GM12874 (cell line): ENCODE results near the gene PCDH17.

ENCODE experiments used
- TF ChIP-seq, protein P1 (sequence below): IDR thresholded peaks from 2 replicates; pipeline ENCODE4 v1.5.1; 2011; ENCODE audit warnings: low read depth, mild to moderate bottlenecking, control low read depth, low read length, moderate library complexity; ENCODE audit not compliant: insufficient read depth

The PCDH17 gene

DNA sequence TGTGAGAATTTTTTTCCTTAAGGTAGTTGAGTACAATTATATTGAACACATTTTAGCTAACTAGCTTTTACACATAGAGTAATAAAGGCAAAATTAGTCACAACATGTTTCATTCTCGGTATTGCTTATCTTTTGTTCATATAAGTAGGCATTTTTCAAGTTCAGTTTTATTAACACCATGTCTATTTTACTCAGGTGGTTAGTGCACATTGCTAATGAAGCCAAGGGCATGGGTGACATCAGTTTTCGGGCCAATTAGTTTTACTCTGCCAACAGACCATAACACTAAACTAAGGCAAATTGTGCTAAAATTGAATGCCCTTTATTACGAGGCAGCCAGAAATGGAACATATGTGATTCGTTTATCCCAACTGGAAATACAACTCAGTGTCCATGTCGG is 19.6 kb upstream of the PCDH17 start:
- TF ChIP-seq, protein P1, sequence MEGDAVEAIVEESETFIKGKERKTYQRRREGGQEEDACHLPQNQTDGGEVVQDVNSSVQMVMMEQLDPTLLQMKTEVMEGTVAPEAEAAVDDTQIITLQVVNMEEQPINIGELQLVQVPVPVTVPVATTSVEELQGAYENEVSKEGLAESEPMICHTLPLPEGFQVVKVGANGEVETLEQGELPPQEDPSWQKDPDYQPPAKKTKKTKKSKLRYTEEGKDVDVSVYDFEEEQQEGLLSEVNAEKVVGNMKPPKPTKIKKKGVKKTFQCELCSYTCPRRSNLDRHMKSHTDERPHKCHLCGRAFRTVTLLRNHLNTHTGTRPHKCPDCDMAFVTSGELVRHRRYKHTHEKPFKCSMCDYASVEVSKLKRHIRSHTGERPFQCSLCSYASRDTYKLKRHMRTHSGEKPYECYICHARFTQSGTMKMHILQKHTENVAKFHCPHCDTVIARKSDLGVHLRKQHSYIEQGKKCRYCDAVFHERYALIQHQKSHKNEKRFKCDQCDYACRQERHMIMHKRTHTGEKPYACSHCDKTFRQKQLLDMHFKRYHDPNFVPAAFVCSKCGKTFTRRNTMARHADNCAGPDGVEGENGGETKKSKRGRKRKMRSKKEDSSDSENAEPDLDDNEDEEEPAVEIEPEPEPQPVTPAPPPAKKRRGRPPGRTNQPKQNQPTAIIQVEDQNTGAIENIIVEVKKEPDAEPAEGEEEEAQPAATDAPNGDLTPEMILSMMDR: no peak

DNA sequence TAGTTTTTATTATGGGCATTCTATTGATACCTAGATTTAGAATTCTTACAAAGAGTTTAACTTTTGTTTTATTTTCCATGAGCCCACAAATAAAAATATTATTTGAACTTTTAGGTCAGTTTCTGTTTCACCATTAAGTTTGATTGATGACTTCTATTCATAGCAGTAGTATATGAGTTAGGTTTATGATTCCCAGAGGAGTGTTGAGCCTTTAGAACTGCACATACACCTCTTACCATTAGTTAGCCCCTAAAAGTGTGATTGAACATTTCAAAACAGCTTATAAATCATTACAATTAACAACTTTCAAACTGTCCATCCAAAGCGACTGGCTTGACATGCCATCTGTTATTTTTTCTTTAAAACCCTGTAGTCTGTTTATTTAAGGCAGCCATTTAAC is 19.0 kb upstream of the PCDH17 start:
- TF ChIP-seq, protein P1: no peak

DNA sequence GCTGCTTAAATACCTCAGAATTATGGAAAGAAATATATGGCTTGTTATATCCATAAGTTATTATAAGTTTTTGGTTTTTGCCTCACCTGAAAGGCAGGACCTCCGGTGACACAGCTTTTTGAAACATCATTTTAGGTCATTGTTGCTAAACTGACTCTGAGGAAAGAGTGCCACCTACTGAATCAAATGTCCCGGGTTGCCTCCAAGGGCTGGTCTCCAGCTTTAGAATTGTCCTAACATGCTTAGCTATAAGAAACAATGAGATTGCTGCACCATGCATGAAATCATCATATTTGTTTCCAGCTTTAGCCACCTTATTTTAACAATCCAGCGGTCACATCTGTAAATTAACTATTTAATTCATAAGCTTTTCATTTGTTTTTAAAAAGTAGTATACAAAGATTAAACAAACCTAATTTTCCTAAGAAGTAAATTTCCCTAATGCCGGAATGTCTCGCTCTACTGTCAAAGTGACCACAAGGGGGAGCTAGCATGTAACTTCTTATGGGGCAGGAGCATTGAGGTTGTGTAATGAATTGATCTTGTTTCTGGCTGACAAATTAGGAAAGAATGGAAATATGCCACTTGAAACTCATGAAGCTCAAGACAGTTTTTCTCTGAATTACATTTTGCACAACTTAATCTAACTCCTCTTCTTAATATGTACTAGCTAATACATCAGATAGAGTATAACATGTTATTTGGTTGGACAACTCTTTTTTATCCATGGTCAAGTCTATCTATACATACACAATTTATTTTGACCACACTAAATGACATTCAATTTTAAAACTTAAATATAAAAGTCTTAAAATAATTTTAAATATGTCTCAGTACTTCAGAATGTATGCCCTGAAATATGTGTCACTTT is 6.7 kb upstream of the PCDH17 start:
- TF ChIP-seq, protein P1: peak; percentile 57

DNA sequence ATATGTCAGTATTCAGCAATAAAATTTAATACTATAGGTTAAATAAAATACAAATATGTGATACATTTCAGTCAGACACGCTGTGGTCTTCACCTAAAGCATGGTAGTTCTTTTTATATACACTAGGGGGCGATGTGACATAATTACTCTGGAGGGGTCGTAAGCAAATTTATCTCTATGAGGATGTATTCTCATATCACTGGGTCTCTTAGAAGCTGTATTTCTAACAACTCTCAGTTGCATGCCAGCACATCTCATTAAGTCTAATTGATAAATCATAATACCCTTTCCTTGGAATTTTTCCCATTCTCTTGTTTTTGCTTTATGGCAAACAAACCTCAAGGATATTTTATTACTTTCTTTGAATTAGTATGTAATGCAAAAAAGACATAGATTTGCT is 3.9 kb upstream of the PCDH17 start:
- TF ChIP-seq, protein P1: peak; percentile 46; the same call in 1 of the 2 replicates

DNA sequence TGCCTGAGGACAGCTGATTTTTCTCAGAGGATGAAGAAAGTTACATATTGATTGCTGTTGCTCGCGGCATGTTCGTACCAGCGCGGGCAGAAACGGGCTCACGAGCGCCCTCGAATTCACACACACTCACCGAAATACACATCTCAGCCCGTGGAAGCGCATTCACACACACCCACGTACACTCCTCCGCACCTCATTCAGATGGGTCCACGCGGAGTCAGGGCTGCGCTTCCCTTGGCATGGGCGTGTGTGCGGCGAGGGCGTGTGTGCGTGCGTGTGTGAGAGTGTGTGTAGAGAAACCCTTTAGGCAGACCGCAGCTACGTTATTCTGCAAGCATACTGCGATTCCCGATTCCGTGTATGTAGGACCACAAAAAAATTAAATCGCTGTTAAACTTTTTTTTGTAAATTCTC is 2.1 kb upstream of the PCDH17 start:
- TF ChIP-seq, protein P1: no peak

DNA sequence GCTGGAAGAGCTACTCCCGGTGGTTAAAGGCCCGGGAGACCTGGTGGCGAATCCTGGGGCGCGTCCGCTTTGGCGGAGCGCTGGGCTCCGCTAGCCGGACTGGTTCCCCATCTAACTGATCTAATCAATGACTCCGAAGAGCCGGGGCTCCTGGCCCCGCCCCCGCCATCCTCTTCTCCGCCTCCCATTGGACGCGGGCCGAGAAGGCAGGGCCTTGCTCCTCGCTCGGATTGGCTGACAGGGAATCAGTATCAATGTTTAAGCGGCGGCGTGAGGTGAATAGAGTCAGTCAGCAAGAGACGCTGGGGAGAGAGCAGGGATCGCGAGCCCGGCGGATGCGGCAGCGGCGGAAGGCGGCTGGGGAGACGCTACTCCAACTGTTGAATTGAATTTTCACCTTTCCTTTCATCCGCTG is 1.7 kb upstream of the PCDH17 start:
- TF ChIP-seq, protein P1: no peak

DNA sequence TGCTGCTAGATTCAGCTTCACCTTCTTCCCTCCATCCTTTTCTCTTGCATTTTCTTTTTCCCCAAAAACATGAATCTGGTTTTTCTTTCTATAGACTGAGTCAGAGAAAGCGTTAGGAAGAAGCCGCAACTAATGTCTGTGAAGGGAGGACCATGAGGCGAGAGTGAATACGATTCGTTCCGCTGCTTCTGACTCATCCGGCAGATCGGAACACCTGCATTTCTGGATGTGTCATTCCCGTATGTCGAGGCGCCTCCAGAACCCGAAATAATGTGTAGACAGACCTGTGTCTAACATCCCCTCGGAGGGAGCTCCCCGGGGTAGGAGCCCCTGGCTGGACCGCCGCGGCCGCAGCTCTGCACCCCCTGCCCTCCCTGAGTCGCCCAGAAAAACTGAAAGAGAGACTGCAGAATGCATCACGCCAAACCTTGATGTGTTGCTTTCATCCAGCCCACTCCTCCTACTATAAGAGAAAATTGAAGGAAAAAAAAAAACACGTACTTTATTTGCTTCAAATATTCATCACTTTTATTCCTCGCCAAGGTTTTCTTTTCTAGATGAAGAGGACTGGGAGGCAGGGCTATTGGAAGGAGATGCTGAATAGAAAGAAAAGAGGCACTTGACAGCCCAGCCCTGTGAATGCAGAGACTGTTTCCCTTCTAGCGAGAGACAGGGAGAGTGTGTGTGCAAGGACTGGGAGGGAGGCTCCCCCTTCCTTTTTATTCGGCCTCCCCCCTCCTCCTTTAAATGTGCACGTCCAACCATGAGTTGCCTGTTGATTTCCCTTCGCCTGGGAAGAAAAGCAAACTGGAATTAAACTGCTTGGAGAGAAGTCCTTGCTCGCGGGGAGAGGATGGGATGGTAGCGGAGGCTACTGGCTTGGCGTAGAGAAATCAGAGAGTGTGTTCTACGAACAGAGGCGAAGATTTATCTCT is 616 bp upstream of the PCDH17 start:
- TF ChIP-seq, protein P1: no peak
